Activated CD8-positive, alpha-beta memory T cell treated with anti-CD3 and anti-CD28 coated beads for 4 hours (primary cell): ENCODE results near the gene SCAND1.
"Not testable (repeated sequence)": the region's sequence is repeated elsewhere in the genome, so short reads cannot be mapped to it uniquely, and the experiment has no call there.

Source experiments
- DNase-seq, 2 donors: peaks; one replicate each; pipeline ENCODE4 v3.0.0-alpha.2; 2020; ENCODE audit warnings: low read depth in 2 of 2

Gene SCAND1

DNA sequence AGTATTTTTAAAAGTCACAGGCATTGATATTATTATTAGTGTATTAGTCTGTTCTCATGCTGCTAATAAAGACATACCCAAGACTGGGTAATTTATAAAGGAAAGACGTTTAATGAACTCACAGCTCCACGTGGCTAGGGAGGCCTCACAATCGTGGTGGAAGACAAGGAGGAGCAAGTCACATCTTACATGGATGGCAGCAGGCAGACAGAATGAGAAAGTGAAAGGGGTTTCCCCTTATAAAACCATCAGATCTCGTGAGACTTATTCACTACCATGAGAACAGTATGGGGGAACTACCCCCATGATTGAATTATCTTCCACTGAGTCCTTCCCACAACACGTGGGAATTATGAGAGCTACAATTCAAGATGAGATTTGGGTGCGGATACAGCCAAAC is 5.0 kb upstream of the SCAND1 start:
- not testable (repeated sequence) for DNase-seq

- DNase-seq = no peak
These were observed 2.3 kb upstream of the SCAND1 start for GRCh38 chr20:35956616-35957015.

DNA sequence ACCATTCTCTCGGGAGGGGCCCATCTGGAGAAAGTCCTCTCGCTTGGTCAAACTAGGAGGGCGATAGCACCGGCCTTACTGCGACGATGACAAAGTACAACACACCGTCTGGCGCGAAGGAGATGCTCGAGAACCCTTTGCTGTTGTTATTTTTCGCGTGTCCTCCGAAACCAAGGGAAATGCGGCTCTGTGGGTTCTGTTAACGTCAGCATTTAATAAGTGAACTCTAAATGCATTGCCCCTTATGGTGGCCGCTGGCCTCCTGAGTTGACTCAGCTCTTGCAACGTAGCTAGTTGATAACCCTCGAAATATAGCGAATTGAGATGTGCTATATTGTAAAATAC is 577 bp upstream of the SCAND1 start:
- peak in 1 of 2 donors; percentile 7 for DNase-seq

DNA sequence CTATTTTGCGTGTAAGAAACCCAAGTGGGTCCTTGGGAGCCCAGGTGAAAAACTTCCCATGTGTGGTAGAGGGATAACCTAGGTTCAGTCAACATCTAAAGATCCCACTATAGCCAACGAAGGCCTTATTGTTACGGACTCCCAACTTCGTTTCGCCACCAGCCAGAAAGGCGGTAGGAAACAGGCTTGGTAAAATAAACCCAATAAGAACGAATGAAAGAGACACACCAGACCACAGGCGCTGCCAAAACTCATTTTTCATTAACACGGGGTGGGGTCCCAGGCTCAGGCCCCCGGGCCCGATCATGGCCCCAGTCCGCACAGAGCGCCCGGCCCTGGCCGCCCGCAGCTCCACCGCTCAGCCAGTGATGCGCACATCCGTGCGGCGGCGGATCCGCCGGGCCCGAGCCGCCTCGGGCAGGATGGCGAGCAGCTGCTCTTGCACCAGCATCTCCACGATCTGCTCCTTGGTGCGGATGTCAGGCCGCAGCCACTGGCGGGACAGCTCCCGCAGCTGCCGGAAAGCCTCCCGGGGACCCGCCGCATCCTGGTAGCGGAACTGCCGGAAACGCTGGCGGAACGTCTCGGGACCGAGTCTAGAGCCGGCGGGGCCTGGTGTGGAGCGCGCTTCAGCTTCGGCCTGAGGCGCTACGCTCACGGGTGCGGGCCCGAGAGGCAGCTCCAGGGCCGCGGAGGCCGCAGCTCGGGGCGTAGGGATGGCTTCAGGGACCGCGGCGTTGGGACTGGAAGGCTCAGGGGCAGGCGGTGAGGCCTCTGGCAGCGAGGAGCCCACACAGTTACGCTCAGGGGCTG is 709 bp downstream of the SCAND1 start:
- peak; percentile 25 to 33 for DNase-seq

DNA sequence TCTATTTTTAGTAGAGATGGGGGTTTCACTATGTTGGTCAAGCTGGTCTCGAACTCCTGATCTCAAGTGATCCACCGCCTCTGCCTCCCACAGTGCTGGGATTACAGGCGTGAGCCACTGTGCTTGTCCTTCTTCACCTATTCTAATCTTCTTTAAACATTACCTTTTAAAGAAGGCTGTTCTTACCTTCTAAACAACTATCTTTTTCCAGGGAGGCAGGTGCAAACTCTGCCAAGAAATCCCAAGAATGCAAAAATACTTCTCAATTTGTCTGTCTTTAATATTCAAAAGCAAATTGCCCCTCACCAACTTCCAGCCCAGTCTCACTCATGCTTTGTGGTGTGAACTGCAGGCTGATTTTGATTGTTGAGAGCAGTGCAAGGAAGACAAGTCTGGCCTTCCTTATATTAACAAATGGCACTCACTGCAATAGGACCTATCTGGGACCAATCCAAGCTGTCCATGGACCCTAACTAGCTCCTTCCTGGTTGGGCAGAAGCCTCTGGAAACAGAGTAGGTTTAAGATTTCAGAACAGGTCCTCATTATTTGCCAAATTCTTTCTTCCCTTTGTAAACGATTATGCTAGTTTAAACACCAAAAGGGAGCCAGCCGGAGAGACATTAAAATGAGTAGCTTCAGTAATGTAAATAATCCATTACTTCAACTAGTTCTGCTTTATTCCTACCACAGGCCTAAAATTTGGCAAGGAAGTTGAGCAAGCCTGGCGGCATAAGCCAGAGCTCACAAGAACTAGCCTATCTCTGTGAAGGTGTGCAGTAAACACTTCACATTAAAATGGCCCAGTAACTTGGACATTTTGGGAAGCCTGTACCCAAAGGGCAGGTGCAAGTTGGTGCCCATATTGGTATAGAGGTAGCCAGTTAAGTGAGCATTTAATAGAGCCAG is 1.6 kb downstream of the SCAND1 start:
- no peak for DNase-seq

DNA sequence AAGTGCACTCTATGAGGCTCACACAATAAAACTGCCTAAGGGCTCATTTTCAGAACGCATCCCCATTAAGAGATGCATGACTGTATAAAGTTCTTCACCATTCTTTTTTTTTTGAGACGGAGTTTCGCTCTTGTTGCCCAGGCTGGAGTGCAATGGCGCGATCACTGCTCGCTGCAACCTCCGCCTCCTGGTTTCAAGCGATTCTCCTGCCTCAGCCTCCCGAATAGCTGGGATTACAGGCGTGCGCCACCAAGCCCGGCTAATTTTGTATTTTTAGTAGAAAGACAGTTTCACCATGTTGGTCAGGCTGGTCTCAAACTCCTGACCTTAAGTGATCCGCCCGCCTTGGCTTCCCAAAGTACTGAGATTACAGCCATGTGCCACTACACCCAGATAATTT is 2.2 kb downstream of the SCAND1 start:
- not testable (repeated sequence) for DNase-seq

- DNase-seq = no peak
These were observed 4.2 kb downstream of the SCAND1 start for GRCh38 chr20:35950093-35950492.

- no peak for DNase-seq
These were observed 6.4 kb downstream of the SCAND1 start for GRCh38 chr20:35947907-35948306.

DNA sequence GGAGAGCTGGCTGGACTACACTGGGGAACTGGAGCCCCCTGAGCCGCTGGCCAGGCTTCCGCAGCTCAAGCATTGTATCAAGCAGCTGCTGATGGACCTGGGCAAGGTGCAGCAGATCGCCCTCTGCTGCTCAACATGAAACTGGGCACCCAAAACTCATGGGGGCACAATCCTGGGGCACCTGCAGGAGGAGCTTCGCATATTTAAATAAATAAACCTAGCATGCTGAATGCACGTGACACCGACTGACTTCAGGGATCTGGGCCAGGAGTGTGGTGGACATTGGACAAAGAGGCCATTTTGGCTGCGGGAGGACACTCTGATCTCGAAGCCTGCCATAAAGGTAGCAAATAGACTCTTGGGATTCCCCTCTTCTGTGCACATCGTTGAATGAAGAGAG is 6.8 kb downstream of the SCAND1 start:
- no peak for DNase-seq

DNA sequence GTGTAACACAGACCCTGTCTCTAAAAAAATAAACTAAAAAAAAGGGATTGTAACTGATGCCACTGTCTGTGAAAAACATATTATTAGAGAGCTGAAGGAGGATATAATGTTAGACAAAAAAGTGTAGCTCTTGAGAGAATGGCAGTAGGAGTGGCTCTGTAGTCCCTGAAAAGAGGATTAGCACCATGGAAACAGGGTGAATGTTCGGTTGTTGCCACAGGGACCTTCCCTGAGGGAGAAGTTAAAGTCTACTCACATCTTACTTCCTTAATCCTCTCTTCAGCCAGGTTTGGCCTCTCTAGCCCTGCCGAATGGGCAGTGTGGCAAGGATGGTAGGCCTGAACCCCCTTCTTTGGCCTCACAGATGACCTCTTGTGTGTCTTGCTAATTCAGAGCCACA is 12.1 kb downstream of the SCAND1 start:
- no peak for DNase-seq

- no peak for DNase-seq
These were observed 12.7 kb downstream of the SCAND1 start for GRCh38 chr20:35941620-35942019.

DNA sequence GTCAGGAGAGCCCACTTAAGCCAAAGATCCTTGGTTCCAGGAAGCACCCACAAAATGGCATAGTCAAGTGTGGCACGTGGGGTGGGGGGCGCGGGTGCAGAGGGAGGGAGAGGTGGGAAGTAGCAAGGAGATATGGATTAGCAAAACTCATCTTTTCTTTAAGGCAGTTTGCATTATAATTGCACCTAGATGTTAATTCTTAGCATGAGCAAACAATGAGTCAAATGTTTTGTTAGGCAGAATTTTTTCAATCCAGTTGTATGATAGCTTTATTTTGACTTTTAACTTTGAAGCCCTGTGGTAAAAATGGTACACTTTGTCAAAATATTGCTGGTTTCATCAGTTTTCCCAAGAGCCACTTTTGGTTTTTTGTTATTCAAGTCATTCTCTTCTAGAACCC is 15.0 kb downstream of the SCAND1 start:
- DNase-seq = no peak

- DNase-seq = no peak
These were observed 20.3 kb downstream of the SCAND1 start for GRCh38 chr20:35934050-35934449.

- no peak for DNase-seq
These were observed 25.0 kb downstream of the SCAND1 start for GRCh38 chr20:35929301-35929700.

DNA sequence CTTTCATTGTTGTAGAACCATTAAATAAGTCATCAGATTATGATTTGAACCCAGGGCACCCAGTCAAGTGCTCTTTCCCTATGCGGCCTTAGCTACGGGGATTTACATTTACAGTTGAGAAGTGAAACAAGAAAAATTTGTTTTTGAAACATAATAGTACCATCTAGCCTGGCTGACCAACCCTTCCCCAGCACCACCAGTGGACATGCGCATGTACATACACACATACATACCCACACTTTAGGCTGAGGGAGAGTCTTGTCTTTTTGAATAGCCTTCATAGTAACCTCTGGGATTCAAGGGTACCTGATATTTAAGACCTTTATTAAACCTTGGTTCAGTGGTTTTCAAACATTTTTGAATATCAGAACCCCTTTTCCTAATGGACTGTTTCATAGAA is 33.8 kb downstream of the SCAND1 start:
- no peak for DNase-seq

DNA sequence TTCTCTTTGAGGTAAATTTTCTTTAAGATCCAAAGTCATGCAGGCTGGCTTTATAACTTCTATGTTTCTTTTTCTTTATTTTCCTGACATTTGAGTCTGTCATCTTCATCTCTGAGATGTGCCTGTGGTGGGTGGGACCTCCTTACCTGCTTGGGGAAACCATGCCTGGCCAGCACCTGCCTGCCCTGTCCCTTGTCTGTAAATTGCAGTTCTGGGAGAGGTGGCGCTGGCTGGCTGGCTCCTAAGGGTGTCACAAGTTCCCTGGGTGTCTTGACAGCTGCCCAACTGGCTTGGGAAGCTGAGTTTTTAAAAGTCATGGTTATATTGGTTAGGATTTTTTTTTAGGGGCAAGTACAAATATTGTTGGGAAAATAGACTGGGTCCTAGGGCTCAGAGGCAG is 36.3 kb downstream of the SCAND1 start:
- no peak for DNase-seq

GRCh38 chr20:35917077-35917476 is 37.2 kb downstream of the SCAND1 start:
- DNase-seq = no peak

DNA sequence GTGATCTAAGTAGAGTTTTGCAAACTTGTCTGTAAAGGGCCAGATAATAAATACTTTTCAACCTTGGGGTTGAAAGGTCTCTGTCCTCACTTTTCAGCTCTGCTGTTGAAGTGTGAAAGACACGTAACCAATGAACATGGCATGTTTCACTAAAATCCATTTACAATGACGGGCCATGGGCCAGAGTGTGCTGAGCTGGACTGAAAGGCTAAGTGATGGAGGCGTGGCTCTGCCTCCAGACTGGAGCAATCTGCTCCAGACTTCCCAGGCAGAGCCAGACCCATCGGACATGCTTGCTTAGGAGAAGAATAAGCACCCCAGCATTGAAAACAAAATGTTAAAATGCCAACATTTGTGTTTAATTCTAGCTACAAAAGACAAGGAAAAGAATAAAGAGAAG is 41.4 kb downstream of the SCAND1 start:
- no peak for DNase-seq

DNA sequence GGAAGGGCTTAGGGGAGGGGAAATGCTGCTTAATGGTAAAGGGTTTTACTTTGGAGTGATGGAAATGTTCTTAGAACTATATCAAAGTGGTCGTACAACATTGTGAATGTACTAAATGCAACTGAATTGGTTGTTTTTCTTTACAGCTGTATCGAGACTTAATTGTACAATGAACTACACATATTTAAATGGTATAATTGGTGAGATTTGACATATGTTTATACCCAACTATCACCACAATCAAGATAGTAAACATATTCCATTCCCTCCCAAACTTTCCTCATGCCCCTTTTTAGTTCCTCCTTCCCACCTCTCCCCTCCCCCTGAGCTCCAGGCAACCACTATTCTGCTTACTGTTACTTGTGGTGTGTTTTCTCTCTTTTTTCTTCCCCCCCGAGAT is 44.0 kb downstream of the SCAND1 start:
- no peak for DNase-seq

- no peak for DNase-seq
These were observed 44.5 kb downstream of the SCAND1 start for GRCh38 chr20:35909796-35910195.

GRCh38 chr20:35909176-35909575 is 45.1 kb downstream of the SCAND1 start:
- no peak for DNase-seq

DNA sequence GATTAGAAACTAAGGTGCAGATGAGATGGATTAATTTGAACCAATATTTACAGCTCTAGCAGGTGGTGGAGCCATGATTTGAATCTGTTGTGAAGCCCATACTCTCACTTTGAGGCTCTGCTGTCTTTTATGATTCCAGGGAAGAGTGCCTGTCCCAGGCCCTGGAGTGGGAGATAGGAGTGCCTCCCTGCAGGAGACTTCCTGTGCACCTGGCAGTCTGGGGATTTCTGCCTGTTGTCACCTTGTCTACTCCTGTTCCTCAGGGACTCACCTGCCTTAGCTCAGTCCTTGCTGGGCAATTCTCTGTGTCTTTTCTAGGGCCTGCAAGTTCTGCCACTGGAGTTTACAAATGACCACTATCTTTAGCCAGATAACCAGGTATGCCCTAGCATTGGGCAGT is 46.3 kb downstream of the SCAND1 start:
- no peak for DNase-seq
